Activated naive CD8-positive, alpha-beta T cell treated with anti-CD3 and anti-CD28 coated beads, Interleukin-2, amount 50 U/mL, for 16 hours (primary cell): ENCODE results near the gene HHATL.

Experiments used
- DNase-seq: peaks from one replicate; pipeline ENCODE4 v3.0.0-alpha.2; 2020; ENCODE audit warnings: low read depth, low spot score

HHATL gene

GRCh38 chr3:42684632-42685362 is 17.8 kb downstream of the HHATL start:
- DNase-seq, result no peak

- no peak for DNase-seq
Observed at GRCh38 chr3:42683875-42684598, 18.6 kb downstream of the HHATL start.

DNA sequence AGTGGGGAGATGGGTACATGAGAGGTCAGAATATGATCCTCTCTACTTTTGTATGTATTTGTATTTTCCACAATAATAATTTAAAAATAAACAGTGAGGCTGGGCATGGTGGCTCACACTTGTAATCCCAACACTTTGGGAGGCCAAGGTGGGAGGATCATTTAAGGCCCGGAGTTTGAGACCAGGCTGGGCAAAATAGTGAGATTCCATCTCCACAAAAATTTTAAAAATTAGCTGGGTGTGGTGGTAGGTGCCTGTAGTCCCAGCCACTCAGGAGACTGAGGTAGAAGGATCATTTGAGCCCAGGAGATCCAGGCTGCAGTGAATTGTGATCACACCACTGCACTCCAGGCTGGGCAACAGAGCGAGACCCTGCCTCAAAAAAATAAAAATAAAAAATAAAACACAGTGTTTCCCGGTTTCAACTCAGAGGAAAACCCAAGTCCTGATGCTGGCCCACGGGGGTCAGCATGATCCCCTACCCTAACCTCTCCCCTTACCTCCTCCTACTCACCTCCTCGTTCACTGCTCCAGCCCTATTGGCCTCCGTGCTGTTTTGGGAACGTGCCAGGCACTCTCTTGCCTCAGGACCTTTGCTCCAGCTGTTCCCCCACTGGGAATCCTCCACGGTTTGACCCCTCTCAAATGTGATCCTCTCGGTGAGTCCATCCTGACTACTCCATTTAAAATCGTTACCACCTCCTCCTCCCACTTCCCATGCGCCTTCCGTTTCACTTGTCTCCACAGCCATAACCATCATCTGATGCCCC is 20.1 kb downstream of the HHATL start:
- DNase-seq, result no peak

DNA sequence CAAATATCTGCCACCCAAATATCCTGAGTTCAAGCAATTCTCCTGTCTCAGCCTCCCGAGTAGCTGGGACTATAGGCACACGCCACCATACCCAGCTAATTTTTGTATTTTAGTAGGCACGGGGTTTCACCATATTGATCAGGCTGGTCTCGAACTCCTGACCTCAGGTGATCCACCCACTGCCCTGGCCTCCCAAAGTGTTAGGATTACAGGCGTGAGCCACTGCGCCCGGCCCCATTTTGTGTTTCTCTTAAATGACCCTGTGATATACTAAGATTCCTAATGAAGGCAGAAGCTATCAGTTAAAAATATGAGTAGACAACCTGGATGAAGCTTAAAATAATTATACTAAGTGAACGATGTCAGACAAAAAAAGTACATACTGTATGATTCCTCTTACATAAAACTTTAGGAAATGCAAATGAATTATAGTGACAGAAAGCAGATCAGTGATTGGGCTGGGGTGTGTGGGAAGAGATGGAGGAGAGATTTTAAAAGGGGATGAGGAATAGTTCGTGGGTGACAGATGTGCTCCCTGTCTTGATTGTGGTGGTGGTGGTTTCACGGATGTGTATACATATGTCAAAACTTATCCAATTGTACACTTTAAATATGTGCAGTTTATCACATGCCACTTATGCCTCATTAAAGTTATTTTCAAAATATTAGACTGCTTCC is 21.1 kb downstream of the HHATL start:
- DNase-seq, result no peak

GRCh38 chr3:42680806-42681205 is 21.8 kb downstream of the HHATL start:
- DNase-seq, result no peak

- DNase-seq, result no peak
Observed at GRCh38 chr3:42680271-42680670, 22.3 kb downstream of the HHATL start.

DNA sequence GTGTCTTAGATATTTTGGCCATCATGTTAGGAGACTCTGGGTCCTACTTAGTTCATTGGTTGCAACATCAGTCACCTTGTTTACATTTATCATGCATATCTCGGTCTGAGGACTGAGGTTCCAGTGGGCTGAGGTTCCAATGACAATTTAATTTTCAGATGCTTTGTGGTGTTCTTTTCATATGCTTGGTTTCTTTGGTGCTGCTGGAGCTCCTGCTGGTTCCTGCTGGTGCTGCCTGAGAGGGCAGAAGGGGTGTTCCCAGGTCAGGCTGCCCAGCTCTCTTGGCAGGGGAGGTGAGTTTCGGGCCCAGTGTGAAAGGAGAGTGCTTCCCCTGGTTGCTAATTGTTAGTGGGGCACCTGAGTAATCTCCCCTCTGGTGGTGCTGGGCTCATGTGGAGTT is 24.2 kb downstream of the HHATL start:
- DNase-seq, result no peak

DNA sequence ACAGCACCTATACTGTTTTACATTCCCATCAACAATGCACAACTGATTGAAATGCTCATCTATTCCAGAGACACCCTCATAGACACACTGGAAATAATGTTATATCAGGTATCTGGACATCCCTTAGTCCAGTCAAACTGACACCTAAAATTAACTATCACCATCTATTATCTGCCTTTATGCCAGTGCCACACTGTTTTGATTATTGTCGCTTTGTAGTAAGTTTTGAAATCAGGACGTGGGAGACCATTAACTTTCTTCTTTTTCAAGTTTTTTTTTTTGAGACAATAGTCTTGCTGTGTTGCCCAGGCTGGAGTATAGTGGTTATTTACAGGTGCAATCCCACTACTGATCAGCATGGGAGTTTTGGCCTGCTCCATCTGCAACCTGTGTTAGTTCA is 26.7 kb downstream of the HHATL start:
- DNase-seq, result no peak

- DNase-seq, result no peak
Observed at GRCh38 chr3:42674146-42674545, 28.5 kb downstream of the HHATL start.

DNA sequence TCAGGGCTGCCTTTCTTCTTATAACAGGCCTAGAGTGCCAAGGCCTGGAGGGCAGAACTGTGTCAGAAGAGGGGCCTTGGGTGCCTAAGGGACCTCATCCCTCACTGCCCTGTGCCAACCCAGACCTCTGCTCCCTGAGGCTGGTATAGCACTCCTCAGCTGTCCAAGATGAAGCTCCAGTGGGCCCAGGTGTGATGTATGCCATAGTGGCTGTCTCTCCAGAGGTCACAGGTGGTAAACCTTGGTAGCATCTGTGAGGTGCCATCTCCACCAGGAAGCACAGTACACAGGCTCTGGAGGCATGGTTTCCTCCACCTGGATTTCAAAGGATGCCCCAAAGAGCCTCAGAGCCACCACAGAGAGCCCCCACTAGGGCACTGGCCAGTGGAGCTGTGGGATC is 29.5 kb downstream of the HHATL start:
- DNase-seq, result no peak

DNA sequence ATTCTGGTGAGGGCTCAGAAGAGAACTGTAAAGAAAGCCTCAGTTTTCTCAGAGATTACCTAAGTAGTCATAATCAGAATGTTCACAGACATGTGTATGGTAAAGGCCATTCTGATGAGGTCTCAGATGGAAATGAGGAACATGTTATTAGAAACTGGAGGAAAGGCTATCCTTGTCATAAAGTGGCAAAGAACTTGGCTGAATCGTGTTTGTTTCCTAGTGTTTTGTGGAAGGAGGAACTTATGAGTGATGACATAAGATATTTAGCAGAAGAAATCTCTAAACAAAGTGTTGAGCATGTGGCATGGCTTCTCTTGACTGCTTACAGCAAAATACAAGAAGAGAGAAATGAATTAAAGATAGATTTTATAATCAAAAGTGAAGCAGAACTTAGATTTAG is 30.1 kb downstream of the HHATL start:
- DNase-seq, result no peak

DNA sequence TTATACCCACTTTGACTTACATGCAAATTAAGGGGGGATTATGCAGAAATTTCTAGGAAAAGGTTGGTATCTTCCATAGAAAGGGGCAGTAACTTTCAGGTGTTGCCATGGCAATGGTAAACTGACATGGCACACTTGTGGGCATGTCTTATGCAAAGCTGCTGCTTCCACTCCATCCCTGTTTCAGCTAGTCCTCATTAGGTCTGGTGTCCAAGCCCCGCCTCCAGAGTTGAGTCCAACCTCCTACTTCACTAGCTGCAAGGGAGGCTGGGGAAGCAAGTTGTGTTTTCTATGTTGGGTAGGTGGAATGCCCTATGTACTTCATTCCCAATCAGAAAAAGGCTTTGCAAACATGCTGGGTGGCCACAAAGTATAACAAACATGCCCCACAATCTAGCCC is 31.9 kb downstream of the HHATL start:
- DNase-seq, result no peak

- DNase-seq, result no peak
Observed at GRCh38 chr3:42670051-42670576, 32.5 kb downstream of the HHATL start.

- no peak for DNase-seq
Observed at GRCh38 chr3:42668793-42669217, 33.8 kb downstream of the HHATL start.

DNA sequence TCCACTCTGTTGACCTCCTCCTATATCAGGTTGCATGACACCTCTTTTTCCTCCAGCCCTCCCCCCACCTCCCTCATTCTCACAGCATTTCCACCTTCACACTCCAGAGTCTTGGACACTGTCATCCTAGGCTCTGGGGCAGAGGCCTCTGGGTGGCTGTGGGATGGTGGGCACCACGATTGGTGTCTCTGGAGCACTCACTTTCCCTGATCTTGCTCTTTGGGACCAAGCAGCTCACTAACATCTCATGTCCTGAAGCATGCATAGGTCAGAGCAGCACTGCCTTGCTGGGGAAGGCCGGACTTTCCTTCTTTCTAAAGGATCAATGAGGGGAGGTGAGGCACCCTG is 34.2 kb downstream of the HHATL start:
- no peak for DNase-seq

- no peak for DNase-seq
Observed at GRCh38 chr3:42667523-42668412, 34.8 kb downstream of the HHATL start.

DNA sequence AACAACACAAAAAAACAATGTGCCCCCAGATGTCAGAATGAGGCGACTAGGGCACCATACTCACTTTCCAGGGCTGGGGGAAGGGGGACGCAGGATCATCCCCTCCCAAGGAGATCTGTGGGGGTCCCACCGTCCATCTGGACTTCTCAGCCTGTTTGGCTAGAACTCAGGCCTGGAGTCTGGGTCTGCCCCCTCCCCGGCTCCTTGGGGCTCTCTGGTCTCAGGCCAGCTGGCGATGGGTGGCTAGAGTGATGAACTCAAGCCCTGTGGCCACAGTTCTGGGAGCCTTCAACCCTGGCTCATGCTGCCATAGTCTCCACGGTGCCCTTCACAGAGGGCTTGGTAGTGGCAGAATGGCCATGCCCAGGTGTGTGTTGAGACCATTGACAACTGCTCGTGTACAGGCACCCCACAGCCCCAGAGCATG is 35.5 kb downstream of the HHATL start:
- no peak for DNase-seq

DNA sequence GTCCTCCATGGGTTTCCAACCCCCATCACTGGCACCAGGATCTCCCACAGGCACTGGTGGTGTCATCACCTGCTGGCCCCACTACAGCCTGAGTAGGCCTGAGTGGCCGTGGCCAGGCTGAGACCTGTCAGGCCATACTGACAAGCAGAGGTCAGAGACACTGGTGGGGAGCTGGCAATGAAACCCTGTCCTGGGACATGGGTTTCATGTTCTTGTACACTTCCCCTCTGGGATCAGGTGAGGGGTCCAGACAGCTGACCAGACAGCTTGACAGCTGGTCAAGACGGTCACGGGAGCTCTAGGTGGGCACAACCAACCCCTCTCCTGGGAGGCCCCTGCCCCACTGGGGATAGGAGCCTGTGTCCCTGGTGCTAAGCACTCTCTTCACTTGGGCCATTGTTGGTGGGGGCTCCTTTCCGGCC is 36.0 kb downstream of the HHATL start:
- DNase-seq, result no peak

GRCh38 chr3:42666022-42666421 is 36.6 kb downstream of the HHATL start:
- no peak for DNase-seq

- DNase-seq, result no peak
Observed at GRCh38 chr3:42665050-42665878, 37.3 kb downstream of the HHATL start.
